Ovary (tissue), 9 donors: ENCODE data around the gene STT3B. TPM values are rescaled to one million over a fixed set of nuclear protein-coding genes. Genes with fewer than 3 reads are reported as not detected.

Source experiments
- DNase-seq, 5 donors: peaks; one replicate each; pipeline ENCODE4 v3.0.0-alpha.2; 2019 to 2020
- H3K27ac ChIP-seq, 2 donors: fragments of 200-600 bp; one replicate each; pipeline versions ENCODE4 v1.5.1 to v1.8.0; 2019 to 2022
- H3K27me3 ChIP-seq: fragments of 200-600 bp; one replicate; pipeline ENCODE4 v1.8.0; 2022
- H3K36me3 ChIP-seq: fragments of 200-600 bp; sonication (generic); one replicate; pipeline ENCODE4 v1.5.1; 2019
- H3K4me1 ChIP-seq: one replicate; pipeline ENCODE4 v1.8.1; 2013; ENCODE audit warnings: mild to moderate bottlenecking, moderate library complexity; ENCODE audit not compliant: insufficient read depth
- H3K4me3 ChIP-seq: fragments of 200-600 bp; sonication (generic); one replicate; pipeline ENCODE4 v1.5.1; 2017
- H3K9me3 ChIP-seq, 2 donors: fragments of 200-600 bp in 1 of 2; sonication (generic) in 1 of 2; one replicate each; pipeline versions ENCODE4 v1.5.1 to v1.8.1; 2013 to 2019; ENCODE audit warnings: mild to moderate bottlenecking in 1 of 2, moderate library complexity in 1 of 2
- EP300 ChIP-seq: sonication (generic); formaldehyde crosslinking; IDR thresholded peaks from one replicate; pipeline ENCODE4 v1.6.1; 2017; ENCODE audit warnings: antibody characterized with exemption
- POLR2A ChIP-seq: fragments of 450-650 bp; IDR thresholded peaks from one replicate; pipeline ENCODE4 v1.6.1; 2017; ENCODE audit warnings: antibody characterized with exemption, mild to moderate bottlenecking, moderate library complexity
- WGBS, 3 donors: extraction: QIAGEN DNeasy Blood & Tissue Kit in 1 of 3; methylation state at CpG; one replicate each; pipeline versions ENCODE4 v1.1.5 to v1.1.7; 2013 to 2017; 5-methylcytosine and 5-hydroxymethylcytosine counted together
- intact Hi-C, 4 donors: fragments of 100-400 bp; cut with DNase I; formaldehyde crosslinking; loops; one replicate each; pipeline versions ENCODE4 v1.11.0 to v1.15.1; 2022 to 2023
- polyA plus RNA-seq, 2 donors: library from polyadenylated mRNA; stranded (reverse); fragments of 200-250 nt in 1 of 2; fragments of 350-450 nt in 1 of 2; fragmentation: Illumina TruSeq in 1 of 2; extraction: RNeasy Lipid Tissue Mini Kit (QIAGEN cat#74804) in 1 of 2; gene quantifications; one replicate each; pipeline ENCODE4 v1.2.3, GENCODE V29; 2013 to 2014
- total RNA-seq, 7 donors: library from RNA; depleted of rRNA in 2 of 7; stranded (reverse); fragments of >200 nt in 2 of 7; fragmentation: NEBNext Ultra II Directional in 3 of 7; extraction: Animal tissue kit (Norgen Biotek cat#: 25700) in 3 of 7; gene quantifications; one replicate each; pipeline versions ENCODE4 v1.1.0 to v1.2.4, GENCODE V29; 2016 to 2023
- TF ChIP-seq, protein P1 (sequence below), 3 donors: fragments of 450-650 bp in 2 of 3; fragments of 200-600 bp in 1 of 3; IDR thresholded peaks; one replicate each; pipeline versions ENCODE4 v1.5.1 to v1.8.0; 2016 to 2022; ENCODE audit warnings: antibody characterized with exemption in 3 of 3, mild to moderate bottlenecking in 1 of 3
- donor health status: DM: no; HTN: no; CAD: no; lungs with moderate emphysema.
- donor health status: DM: no; HTN: no; CAD: no.
- donor health status: Bipolar disorder and iron deficiency.
- donor health status: DM: yes; HTN: yes; CAD: no.
- donor health status: DM: no; HTN: no; CAD: no.
- donor health status: DM: yes; HTN: yes; CAD: no.

STT3B gene
- total and polyA plus RNA-seq, 9 donors: 79.8 to 233 (median 137) TPM

GRCh38 chr3:31495971-31496665, 36.6 kb upstream of the STT3B start:
- Histone ChIP-seq H3K9me3 (no peaks in the 10 kb centered on the region), H3K27ac (no peak overlapping the region), H3K4me1 (no peaks in the 10 kb centered on the region), H3K4me3 (no peak overlapping the region), H3K36me3 (no peaks in the 10 kb centered on the region), H3K27me3 (no peaks in the 10 kb centered on the region)
- 45 to 52% (median 45%) methylated on average over 9 of the region's 9 CpGs for WGBS, 3 donors
- TF ChIP-seq, protein P1, sequence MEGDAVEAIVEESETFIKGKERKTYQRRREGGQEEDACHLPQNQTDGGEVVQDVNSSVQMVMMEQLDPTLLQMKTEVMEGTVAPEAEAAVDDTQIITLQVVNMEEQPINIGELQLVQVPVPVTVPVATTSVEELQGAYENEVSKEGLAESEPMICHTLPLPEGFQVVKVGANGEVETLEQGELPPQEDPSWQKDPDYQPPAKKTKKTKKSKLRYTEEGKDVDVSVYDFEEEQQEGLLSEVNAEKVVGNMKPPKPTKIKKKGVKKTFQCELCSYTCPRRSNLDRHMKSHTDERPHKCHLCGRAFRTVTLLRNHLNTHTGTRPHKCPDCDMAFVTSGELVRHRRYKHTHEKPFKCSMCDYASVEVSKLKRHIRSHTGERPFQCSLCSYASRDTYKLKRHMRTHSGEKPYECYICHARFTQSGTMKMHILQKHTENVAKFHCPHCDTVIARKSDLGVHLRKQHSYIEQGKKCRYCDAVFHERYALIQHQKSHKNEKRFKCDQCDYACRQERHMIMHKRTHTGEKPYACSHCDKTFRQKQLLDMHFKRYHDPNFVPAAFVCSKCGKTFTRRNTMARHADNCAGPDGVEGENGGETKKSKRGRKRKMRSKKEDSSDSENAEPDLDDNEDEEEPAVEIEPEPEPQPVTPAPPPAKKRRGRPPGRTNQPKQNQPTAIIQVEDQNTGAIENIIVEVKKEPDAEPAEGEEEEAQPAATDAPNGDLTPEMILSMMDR (IDR thresholded peaks at IDR 0.05): no peak
- TF ChIP-seq EP300: no peak
- intact Hi-C loops: no loop called here
- DNase-seq: no peak

GRCh38 chr3:31498791-31499190, 33.9 kb upstream of the STT3B start:
- DNase-seq: no peak
- Histone ChIP-seq H3K4me3 (no peak overlapping the region), H3K4me1 (no peaks in the 10 kb centered on the region), H3K27ac (no peak overlapping the region), H3K9me3 (no peaks in the 10 kb centered on the region), H3K36me3 (no peaks in the 10 kb centered on the region), H3K27me3 (no peaks in the 10 kb centered on the region)
- 48 to 70% (median 66%) methylated on average over 5 of the region's 5 CpGs for WGBS, 3 donors
- intact Hi-C loops: no loop called here
- TF ChIP-seq, protein P1 (IDR thresholded peaks at IDR 0.05): no peak
- no peak for TF ChIP-seq POLR2A
- TF ChIP-seq EP300: no peak

DNA sequence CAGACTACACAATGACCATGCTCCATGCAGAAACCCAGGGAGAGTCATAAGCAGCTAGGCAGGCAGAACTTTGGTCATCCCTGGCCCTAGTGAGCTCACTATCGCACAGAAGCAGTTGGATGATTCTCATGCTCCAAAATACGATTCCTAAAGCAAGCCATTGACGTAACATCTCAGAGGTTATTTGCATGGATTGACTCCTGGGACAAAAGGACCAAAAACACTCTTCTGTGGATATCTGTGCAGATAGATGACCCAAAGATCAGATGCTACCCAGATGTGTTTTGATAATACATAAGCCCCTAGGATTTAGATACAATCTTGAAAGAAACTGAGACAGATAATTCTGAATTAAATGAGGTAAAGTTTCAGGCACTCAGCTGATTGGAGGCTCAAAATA, 33.4 kb upstream of the STT3B start:
- no peak for DNase-seq
- Histone ChIP-seq H3K4me3 (no peak overlapping the region), H3K27ac (no peak overlapping the region), H3K36me3 (no peaks in the 10 kb centered on the region), H3K9me3 (no peaks in the 10 kb centered on the region), H3K4me1 (no peaks in the 10 kb centered on the region), H3K27me3 (no peaks in the 10 kb centered on the region)
- TF ChIP-seq, protein P1 (IDR thresholded peaks at IDR 0.05): no peak
- TF ChIP-seq POLR2A: no peak
- no peak for TF ChIP-seq EP300
- intact Hi-C loops: no loop called here
- WGBS, 3 donors: 96 to 97% (median 96%) methylated on average over 3 of the region's 3 CpGs

DNA sequence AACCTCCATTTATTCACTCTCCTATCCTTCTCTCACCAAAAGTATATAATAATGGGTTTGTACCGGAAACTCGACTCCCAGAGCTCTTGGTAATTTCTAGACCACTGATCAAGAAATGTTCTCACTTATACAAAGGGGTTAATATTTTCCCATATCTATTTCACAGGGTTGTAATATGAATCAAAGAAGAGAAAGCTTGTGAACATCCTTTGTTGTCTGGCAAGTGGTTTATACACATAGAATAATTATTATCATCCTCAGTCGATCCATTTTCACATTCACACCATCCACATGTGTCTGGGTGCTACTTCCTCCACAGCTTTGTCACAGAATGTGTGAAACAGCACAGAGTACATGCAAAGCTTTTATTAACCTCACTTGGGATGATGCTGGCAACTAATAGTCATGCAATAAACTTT, 29.9 kb upstream of the STT3B start:
- Histone ChIP-seq H3K4me1 (no peaks in the 10 kb centered on the region), H3K4me3 (no peak overlapping the region), H3K27ac (no peak overlapping the region), H3K9me3 (no peaks in the 10 kb centered on the region), H3K27me3 (no peaks in the 10 kb centered on the region), H3K36me3 (no peaks in the 10 kb centered on the region)
- TF ChIP-seq POLR2A (no peak), EP300 (no peak)
- TF ChIP-seq, protein P1 (IDR thresholded peaks at IDR 0.05): no peak
- intact Hi-C loops: no loop called here
- no peak for DNase-seq
- 81 to 85% (median 83%) methylated on average over 3 of the region's 3 CpGs for WGBS, 3 donors
